Panc1 (cell line): ENCODE measurements around the gene AMN.

Source experiments
- POLR2AphosphoS5 ChIP-seq: IDR thresholded peaks from 2 replicates; pipeline ENCODE4 v1.6.1; 2012; ENCODE audit warnings: mild to moderate bottlenecking, low read depth, low read length, moderate library complexity
- REST ChIP-seq, 2 experiments: IDR thresholded peaks; 2 replicates each; pipeline ENCODE4 v1.6.1; 2011 to 2012; ENCODE audit warnings: low read depth in 2 of 2, control low read depth in 1 of 2, low read length in 1 of 2, mild to moderate bottlenecking in 1 of 2, moderate library complexity in 1 of 2; ENCODE audit not compliant: insufficient read depth in 1 of 2
- TF ChIP-seq, protein P1 (sequence below): fragments of 450-650 bp; IDR thresholded peaks from 2 replicates; pipeline ENCODE4 v1.5.1; 2017; ENCODE audit warnings: mild to moderate bottlenecking

GRCh38 chr14:102975662-102976061 is 53.2 kb downstream of the AMN start:
- TF ChIP-seq, protein P1, sequence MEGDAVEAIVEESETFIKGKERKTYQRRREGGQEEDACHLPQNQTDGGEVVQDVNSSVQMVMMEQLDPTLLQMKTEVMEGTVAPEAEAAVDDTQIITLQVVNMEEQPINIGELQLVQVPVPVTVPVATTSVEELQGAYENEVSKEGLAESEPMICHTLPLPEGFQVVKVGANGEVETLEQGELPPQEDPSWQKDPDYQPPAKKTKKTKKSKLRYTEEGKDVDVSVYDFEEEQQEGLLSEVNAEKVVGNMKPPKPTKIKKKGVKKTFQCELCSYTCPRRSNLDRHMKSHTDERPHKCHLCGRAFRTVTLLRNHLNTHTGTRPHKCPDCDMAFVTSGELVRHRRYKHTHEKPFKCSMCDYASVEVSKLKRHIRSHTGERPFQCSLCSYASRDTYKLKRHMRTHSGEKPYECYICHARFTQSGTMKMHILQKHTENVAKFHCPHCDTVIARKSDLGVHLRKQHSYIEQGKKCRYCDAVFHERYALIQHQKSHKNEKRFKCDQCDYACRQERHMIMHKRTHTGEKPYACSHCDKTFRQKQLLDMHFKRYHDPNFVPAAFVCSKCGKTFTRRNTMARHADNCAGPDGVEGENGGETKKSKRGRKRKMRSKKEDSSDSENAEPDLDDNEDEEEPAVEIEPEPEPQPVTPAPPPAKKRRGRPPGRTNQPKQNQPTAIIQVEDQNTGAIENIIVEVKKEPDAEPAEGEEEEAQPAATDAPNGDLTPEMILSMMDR = no peak; the same call in 1 of the 2 replicates
- TF ChIP-seq REST (IDR thresholded peaks at IDR 0.05; ENCODE audit: insufficient read depth in 1 of 2, low read depth in 2 of 2, low read length in 1 of 2) (no peak), POLR2AphosphoS5 (no peak)
